HFFc6 (cell line): ENCODE measurements around the gene PRLR. TPM values are rescaled to one million over a fixed set of nuclear protein-coding genes. Genes with fewer than 3 reads are reported as not detected.
A peak's percentile ranks its signal among the peaks of the same experiment; 100 is the strongest.

Experiments used
- DNase-seq: peaks from one replicate; pipeline ENCODE4 v3.0.0-alpha.2; 2018
- H3K27ac Mint-ChIP-seq: 2 replicates; pipeline ENCODE4 v1.8.0; 2020; ENCODE audit warnings: mild to moderate bottlenecking, mixed read lengths
- H3K27me3 Mint-ChIP-seq: 2 replicates; pipeline ENCODE4 v1.8.0; 2021; ENCODE audit warnings: mild to moderate bottlenecking, moderate library complexity, mixed read lengths; ENCODE audit not compliant: insufficient read depth
- H3K36me3 Mint-ChIP-seq: 2 replicates; pipeline ENCODE4 v1.8.0; 2021; ENCODE audit warnings: low read depth, mixed read lengths
- H3K4me1 Mint-ChIP-seq: 2 replicates; pipeline ENCODE4 v1.8.0; 2020; ENCODE audit warnings: low read depth, mixed read lengths
- H3K4me3 Mint-ChIP-seq: 2 replicates; pipeline ENCODE4 v1.8.0; 2020; ENCODE audit warnings: mild to moderate bottlenecking, moderate library complexity, mixed read lengths
- H3K9me3 Mint-ChIP-seq: 2 replicates; pipeline ENCODE4 v1.8.0; 2020; ENCODE audit warnings: mild to moderate bottlenecking, mixed read lengths
- long read RNA-seq: library from polyadenylated mRNA; unstranded; transcript quantifications from one replicate; pipeline ENCODE4 v2.0.0, GENCODE V29; 2019
- total RNA-seq, 6 experiments: library from RNA; stranded (reverse); fragmentation: NEBNext Ultra II Directional; extraction: Animal tissue kit (Norgen Biotek cat#: 25700); gene quantifications; 2 replicates in 1 of 6; 3 replicates in 5 of 6; pipeline ENCODE4 v1.2.3, GENCODE V29; 2021
- TF ChIP-seq, protein P1 (sequence below): fragments of 200-600 bp; sonication (generic); IDR thresholded peaks from 2 replicates; pipeline ENCODE4 v1.5.0; 2021; ENCODE audit warnings: antibody characterized with exemption, mild to moderate bottlenecking

PRLR gene
- 1 to 10 TPM in 4 of 6 experiments, under 1 TPM in 2; 0.91 to 1.5 (median 1.3) TPM for total RNA-seq
- long read RNA-seq, partial matches to known transcripts: 0 of 1 reads
- long read RNA-seq, other reads (novel, unspliced or antisense): 1 of 1 reads

DNA sequence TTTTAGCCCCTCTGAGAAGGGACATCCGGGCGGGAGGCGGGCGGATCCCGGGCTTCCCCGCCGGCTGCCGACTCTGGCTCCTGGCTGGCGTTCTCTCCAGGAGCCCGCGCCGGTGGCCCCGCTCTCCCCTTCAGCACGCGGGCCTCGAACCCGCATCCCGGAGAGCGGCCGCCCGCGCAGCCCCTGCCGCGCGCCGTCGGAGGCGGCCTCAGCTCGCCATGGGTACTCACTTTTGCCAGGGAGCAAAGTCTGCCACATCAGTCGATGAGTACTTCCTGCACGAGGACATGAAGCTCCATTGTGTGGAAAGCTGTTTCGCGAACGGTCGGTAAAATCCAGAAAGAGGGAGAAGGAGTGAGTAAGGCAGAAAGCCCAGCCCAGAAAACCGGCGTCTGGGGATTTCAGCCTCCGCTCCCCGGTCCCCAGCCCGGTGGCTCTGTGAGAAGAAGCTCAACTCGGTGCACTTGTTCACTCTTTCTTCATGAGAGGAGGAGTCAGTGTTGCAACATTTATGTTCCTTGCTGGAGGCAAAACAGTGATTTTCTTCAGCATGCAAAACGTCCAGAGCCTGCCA, at the start of gene PRLR:
Gene PRLR (minus strand): TSS at position 450 of the 574 bp plus-strand sequence. CDS start 140,867 bp downstream, outside the sequence.
- H3K4me1 Mint-ChIP-seq: peaks cover 14% of the 10 kb centered on the region

DNA sequence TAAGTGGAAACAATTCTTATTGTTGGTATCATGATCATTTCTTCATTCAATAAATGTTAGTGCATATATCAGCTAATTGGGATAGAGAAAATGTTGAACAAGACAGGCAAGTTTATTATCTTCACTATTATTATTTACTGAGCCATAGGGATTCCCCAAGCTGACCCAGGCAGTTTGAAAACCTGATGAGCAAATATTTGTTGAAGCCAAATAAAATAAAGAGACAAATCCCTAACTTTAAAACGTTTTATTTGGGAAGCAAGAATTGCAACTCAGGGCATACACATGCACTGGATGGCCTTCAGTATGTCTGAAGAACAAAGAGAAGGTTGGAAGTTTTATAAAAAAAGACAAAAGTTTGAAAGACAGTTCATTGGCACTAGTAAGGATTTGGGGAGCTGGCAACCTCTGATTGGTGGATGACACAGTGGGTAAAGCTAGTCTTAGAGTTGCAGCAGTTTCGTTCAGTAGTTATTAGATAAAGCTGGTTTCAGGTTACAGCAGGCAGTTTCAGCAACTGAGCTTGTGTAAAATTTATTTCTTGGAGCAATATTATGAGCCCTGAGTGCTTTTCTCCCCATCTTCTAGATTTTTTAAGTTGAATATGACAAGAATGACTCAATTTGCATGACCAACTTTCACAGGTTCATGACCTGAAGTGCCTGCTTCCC, 44.7 kb upstream of the PRLR start:
- no peaks in the 10 kb centered on the region for H3K4me1 Mint-ChIP-seq
- no peaks in the 10 kb centered on the region for H3K9me3 Mint-ChIP-seq
- no peaks in the 10 kb centered on the region for H3K36me3 Mint-ChIP-seq
- peaks cover 3% of the 10 kb centered on the region for H3K27me3 Mint-ChIP-seq
- TF ChIP-seq, protein P1, sequence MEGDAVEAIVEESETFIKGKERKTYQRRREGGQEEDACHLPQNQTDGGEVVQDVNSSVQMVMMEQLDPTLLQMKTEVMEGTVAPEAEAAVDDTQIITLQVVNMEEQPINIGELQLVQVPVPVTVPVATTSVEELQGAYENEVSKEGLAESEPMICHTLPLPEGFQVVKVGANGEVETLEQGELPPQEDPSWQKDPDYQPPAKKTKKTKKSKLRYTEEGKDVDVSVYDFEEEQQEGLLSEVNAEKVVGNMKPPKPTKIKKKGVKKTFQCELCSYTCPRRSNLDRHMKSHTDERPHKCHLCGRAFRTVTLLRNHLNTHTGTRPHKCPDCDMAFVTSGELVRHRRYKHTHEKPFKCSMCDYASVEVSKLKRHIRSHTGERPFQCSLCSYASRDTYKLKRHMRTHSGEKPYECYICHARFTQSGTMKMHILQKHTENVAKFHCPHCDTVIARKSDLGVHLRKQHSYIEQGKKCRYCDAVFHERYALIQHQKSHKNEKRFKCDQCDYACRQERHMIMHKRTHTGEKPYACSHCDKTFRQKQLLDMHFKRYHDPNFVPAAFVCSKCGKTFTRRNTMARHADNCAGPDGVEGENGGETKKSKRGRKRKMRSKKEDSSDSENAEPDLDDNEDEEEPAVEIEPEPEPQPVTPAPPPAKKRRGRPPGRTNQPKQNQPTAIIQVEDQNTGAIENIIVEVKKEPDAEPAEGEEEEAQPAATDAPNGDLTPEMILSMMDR: no peak
- no peak overlapping the region for H3K27ac Mint-ChIP-seq
- H3K4me3 Mint-ChIP-seq: no peak overlapping the region
- DNase-seq: no peak

More for the DNA sequence above, at the start of gene PRLR:
- Mint-ChIP-seq H3K9me3 (no peaks in the 10 kb centered on the region), H3K4me3 (peak within 1 kb of the TSS; percentile 54), H3K27ac (no peak within 1 kb of the TSS), H3K36me3 (no peaks in the 10 kb centered on the region), H3K27me3 (peaks cover 36% of the 10 kb centered on the region)
- peak; percentile 4 for DNase-seq
- TF ChIP-seq, protein P1: no peak

DNA sequence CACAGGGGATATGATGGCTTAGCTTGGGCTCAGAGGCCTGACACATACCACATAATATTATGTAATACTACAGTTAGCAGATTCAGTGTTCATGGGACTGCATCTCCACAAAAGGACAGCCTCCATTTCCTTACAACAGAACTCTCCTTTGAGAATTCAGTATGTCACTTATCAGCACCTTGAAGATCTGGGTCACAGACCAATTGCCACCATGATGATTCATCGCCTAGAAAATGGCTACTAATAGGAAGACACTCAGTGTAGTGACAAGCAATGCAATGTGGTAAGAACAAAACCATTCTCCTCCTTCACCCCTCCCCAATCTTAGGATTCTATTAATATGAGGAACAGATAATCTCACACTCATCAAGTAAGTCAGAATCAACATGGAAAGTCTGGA, 38.7 kb upstream of the PRLR start:
- Mint-ChIP-seq H3K4me1 (no peaks in the 10 kb centered on the region), H3K27me3 (peaks cover 9% of the 10 kb centered on the region), H3K4me3 (no peak overlapping the region), H3K9me3 (no peaks in the 10 kb centered on the region), H3K27ac (no peak overlapping the region), H3K36me3 (no peaks in the 10 kb centered on the region)
- TF ChIP-seq, protein P1: no peak
- DNase-seq: no peak

DNA sequence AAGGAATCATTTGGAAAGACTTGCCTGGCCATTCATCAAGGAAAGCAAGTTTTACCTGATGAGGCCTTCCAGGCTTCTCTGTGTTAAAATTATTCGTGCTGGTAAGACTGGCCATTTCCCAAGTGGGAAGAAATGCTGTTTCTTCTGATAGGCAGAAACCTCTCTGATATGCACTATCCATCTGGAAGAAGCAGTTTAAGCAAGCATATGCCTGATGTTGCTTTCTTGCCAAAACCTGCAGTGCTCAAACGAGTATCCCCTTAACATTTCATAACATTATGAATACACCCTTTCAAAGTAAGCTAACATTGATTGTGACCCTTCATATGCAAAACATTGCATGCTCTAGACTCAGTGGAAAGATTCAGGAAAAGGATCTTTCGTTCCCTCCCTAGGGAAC, 36.0 kb upstream of the PRLR start:
- Mint-ChIP-seq H3K9me3 (no peaks in the 10 kb centered on the region), H3K4me1 (no peaks in the 10 kb centered on the region), H3K4me3 (no peak overlapping the region), H3K36me3 (no peaks in the 10 kb centered on the region), H3K27me3 (peaks cover 5% of the 10 kb centered on the region; the same call in 1 of the 2 replicates), H3K27ac (no peak overlapping the region)
- TF ChIP-seq, protein P1: no peak
- no peak for DNase-seq

DNA sequence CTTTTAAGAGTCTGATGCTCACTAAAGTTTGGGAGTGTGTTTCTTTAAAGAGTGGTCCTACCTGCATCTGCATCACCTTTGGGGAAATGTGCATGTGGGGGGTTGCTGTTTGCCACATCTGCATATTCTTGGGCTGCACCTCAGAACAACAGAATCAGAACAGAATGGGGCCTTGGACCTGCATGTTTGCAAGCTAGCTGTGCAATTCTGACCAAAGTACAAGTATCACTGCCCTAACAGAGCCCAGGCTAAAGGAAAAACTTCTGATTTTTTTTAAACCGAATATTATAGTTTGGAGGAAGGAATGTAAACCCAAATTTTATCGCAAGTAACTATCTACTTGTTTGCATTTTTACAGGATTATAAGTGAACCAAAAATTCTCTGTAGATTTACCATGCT, 34.2 kb upstream of the PRLR start:
- DNase-seq: no peak
- H3K9me3 Mint-ChIP-seq: no peaks in the 10 kb centered on the region
- H3K4me1 Mint-ChIP-seq: no peaks in the 10 kb centered on the region
- TF ChIP-seq, protein P1: no peak
- no peaks in the 10 kb centered on the region for H3K36me3 Mint-ChIP-seq
- H3K27me3 Mint-ChIP-seq: peaks cover 5% of the 10 kb centered on the region; the same call in 1 of the 2 replicates
- H3K4me3 Mint-ChIP-seq: no peak overlapping the region
- H3K27ac Mint-ChIP-seq: no peak overlapping the region
